ENCODE measurements around the gene MTSS2. TPM values are rescaled to one million over a fixed set of nuclear protein-coding genes. Genes with fewer than 3 reads are reported as not detected.

MTSS2 gene
- total RNA-seq, 2 experiments from 2014 or later, result 4.6 to 4.8 TPM

DNA sequence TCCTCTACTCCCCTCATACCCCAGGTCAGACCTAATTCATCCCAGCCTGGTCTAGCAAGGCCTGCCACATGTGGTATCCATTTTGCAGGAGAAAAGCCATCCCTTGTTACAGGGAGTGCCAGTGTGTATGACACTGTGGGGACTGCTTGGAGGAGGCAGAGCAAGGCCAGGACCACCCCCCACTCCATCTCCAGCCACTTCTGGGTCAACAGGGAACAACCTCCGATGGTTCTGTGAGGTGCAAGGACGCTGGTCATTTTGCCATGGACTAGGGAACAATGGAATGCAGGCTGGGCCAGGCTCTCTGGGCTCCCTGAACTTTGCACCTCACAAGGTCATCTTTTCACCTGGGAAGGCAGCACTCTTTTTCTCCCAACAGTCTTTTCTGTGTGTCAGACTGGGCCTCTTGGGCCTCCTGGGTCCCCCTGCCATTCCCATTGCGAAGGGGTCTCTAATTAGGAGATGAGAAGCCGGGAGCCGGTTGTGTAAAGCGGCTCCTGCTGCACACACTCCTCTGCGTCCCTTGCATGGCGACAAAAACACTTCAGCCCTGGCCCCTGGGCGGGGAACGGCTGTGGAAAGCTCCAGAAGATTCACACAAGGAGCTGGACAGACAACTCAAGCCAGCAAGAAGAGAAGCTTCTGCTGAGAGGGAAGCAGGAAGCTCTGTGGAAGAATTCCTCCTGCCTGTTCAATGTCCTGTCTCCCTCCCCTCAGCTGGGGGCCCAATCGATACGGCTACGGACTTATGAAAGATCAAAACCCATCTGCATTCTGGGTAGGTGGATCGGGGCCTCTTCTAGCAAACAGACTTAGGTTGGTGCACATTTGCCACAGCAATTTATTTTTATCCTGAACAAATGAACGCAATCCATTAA, 38.5 kb upstream of the MTSS2 start:
- Mint-ChIP-seq H3K27ac (no peak overlapping the region), H3K27me3 (no peaks in the 10 kb centered on the region), H3K9me3 (no peaks in the 10 kb centered on the region), H3K4me3 (no peak overlapping the region), H3K36me3 (peaks cover 6% of the 10 kb centered on the region), H3K4me1 (no peaks in the 10 kb centered on the region)
- POLR2A ChIA-PET, result no interaction called here
- no peak for DNase-seq
- no peak for ATAC-seq (ENCODE audit: low read depth)

DNA sequence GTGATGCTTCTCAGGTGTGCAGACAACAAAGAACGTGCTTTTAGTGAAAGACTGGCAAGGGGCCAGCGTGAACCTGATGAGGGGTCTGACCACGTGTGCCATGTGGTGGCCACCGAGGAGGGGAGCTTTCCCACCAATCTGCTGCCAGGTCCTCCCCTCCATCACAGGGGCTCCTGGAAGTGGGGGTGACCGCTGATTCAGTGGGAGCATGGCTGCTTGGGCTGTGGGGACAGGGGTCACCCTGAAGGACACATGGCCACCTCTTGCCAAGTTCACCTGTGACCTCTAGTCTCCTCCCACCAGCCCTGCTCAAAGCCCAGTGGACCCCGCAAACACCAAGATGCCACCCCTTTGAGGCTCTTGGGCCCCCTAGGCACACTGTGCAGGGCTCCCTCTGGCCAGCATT, 37.9 kb upstream of the MTSS2 start:
- Mint-ChIP-seq H3K9me3 (no peaks in the 10 kb centered on the region), H3K4me3 (no peak overlapping the region), H3K4me1 (no peaks in the 10 kb centered on the region), H3K27me3 (no peaks in the 10 kb centered on the region), H3K36me3 (peaks cover 8% of the 10 kb centered on the region), H3K27ac (no peak overlapping the region)
- ATAC-seq (ENCODE audit: low read depth) (no peak), DNase-seq (no peak)
- POLR2A ChIA-PET, result no interaction called here

DNA sequence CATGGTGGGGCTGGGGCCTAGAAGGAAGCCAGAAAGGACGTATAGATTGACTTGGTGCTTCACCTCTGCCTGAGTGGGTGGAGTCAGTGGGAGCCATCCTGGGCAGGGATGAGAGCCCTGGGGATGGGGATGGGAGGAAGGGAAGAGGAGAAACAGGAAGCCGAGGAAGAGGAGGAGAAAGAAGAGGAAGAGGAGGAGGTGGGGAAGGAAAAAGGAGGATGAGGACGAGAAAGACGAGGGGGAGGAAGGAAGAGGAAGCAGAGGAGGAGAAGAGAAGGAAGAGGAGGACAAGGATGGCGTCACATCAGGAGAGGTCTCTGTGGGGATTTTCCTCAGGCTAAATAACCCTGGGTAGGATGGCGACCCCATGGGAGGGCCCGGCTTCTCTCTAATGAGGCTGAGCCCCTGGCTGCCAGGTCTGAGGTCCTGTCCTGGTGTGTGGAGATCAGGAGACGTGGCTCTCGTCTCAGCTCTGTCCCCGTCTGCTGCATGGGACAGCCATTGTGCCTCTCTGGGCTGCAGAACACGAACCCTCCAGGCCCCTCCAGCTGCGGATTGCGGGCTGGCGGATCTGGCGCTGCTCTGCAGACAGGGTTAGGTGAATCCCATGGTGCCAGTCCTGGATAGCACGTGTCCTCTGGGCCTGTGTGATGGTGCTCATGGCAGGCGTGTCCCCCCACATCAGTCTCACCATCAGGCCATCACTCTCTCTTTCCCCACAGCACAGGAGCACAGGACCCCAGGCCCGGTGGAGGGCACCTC, 35.5 kb upstream of the MTSS2 start:
- H3K9me3 Mint-ChIP-seq, result no peaks in the 10 kb centered on the region
- no peak overlapping the region for H3K4me3 Mint-ChIP-seq
- H3K27ac Mint-ChIP-seq, result no peak overlapping the region
- POLR2A ChIA-PET, result no interaction called here
- ATAC-seq (ENCODE audit: low read depth), result no peak
- peaks cover 8% of the 10 kb centered on the region for H3K36me3 Mint-ChIP-seq
- H3K27me3 Mint-ChIP-seq, result no peaks in the 10 kb centered on the region
- DNase-seq, result no peak
- no peaks in the 10 kb centered on the region for H3K4me1 Mint-ChIP-seq

DNA sequence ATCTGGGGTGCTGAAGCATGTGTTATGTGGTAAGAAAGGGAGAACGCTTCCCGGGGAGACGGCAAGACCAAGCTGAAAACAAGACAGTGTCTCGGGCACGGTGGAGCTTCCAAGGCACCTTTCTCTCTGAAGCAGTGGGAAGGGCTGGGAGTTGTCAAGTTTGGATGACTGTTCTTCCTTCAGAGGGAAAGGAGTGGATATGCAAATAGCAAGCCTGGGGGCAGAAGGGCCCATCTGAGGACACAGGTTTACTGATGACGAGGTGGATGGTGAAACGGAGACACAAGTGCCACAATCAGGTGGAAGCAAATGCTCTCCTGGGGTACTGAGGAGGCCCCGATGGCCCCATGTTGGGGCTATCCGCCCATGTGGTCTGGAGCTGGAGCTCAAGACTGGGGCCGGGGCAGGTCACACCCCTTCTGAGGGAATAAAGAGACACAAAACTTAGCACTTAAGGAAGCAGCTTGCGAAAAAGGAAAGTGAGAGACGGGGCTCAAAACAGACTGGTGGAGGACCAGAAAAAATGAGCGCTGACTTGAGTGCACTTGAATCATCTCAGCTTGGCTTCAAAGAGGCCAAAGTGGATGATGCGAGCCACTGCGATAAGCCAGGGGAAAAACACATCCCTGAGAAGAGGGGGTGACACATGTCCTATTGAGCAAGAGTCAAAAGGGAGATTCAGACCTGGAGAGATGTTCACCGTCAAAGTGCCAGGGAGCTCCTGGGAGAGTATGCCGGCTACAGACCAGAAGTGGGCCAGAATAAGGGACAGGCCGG, 34.8 kb upstream of the MTSS2 start:
- Mint-ChIP-seq H3K27me3 (no peaks in the 10 kb centered on the region), H3K4me3 (no peak overlapping the region), H3K36me3 (peaks cover 8% of the 10 kb centered on the region), H3K27ac (no peak overlapping the region), H3K9me3 (no peaks in the 10 kb centered on the region), H3K4me1 (no peaks in the 10 kb centered on the region)
- DNase-seq (no peak), ATAC-seq (ENCODE audit: low read depth) (no peak)
- POLR2A ChIA-PET, result no interaction called here

DNA sequence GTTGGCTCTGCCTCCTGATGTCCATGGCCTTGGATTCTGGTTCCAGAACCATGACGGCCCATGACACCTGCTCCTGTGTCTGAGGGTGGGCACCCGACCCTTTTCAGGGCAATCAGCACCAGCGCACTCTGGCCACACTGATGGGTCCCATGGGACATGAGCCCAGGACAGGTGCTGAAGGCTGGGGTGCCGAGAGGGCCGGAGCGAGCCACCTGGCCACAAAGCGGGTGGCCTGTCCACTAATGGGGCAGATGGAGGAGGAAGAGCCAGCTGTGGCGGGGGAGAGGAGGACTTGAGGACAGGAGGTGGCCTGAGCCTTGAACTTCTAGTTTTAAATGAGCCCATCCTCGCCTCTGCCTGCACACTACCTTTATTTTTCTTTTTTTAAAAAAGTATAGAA, 31.2 kb upstream of the MTSS2 start:
- no peak overlapping the region for H3K4me3 Mint-ChIP-seq
- POLR2A ChIA-PET, result interaction anchor here (0.6 kb wide), 1 partner anchor 270 kb away, joined by 3 read pairs; no protein-coding TSS in a partner anchor
- no peaks in the 10 kb centered on the region for H3K4me1 Mint-ChIP-seq
- H3K27me3 Mint-ChIP-seq, result no peaks in the 10 kb centered on the region
- H3K9me3 Mint-ChIP-seq, result no peaks in the 10 kb centered on the region
- ATAC-seq (ENCODE audit: low read depth) (no peak), DNase-seq (no peak)
- H3K36me3 Mint-ChIP-seq, result peaks cover 8% of the 10 kb centered on the region
- H3K27ac Mint-ChIP-seq, result no peak overlapping the region

DNA sequence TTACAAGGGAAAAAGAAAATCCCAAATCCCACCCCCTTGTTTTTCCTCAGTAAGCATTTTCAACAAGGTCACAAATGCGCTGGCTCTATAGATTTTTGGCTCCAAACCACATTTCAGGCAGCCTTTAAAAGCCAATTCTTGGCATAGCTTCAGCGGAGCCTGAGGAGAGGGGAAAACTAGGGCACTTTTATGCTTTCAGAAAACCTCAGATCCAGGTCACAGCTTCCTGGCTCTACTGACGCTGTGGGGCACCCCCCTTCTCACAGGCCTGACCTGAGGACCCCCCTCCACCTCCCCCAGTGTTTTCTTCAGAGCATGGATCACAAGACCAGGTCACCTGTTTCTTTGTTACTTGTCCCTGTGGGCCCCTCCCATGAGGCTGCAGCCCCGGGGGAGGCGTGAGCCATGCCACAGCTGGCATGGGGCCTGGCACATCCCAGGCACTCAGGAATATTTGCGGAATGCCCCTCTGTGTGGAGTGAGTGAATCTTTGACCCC, 30.1 kb upstream of the MTSS2 start:
- DNase-seq, result no peak
- POLR2A ChIA-PET, result no interaction called here
- Mint-ChIP-seq H3K27ac (no peak overlapping the region), H3K36me3 (peaks cover 4% of the 10 kb centered on the region), H3K4me3 (no peak overlapping the region), H3K9me3 (no peaks in the 10 kb centered on the region), H3K27me3 (no peaks in the 10 kb centered on the region), H3K4me1 (no peaks in the 10 kb centered on the region)
- no peak for ATAC-seq (ENCODE audit: low read depth)

DNA sequence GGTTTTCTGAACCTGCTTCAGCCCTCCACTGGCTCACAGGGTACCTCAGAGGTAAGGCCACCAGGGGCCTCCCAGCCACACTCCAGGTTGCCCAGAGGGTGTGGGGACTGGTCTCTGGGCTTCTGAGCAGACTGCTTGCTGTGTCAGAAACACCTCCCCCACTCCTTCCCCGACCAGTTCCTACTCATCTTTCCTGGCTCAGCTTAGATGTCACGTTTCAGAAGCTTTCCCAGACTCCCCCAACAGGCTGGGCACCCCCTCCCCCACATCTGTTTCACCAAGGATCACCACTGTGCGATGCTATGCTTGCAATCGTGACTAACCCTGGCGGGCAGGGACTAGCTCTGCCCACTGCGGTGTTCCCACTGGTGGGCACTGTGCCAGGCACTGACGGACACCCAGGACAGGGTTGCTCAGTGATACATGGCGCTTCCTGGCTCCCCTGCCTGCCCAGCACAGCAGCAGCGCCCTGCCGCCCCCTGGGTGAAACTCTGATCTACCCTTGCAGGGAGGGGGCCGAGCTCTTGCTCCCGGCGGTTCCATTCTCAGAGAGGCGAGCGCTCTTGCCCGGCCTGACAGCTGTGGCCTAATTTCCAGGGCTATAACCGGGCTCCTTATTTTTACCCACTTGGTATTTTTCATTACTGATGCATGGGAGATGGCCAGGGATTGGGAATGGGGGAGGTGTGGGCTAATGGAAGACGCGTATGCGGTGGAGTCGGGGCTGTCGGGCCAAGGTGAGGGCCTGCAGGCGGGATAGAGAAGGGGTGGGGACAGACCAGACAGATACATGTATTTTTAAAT, 29.4 kb upstream of the MTSS2 start:
- no peak for DNase-seq
- no peaks in the 10 kb centered on the region for H3K4me1 Mint-ChIP-seq
- no peak for ATAC-seq (ENCODE audit: low read depth)
- POLR2A ChIA-PET, result no interaction called here
- no peak overlapping the region for H3K27ac Mint-ChIP-seq
- H3K9me3 Mint-ChIP-seq, result no peaks in the 10 kb centered on the region
- H3K36me3 Mint-ChIP-seq, result peaks cover 4% of the 10 kb centered on the region
- no peaks in the 10 kb centered on the region for H3K27me3 Mint-ChIP-seq
- H3K4me3 Mint-ChIP-seq, result no peak overlapping the region

DNA sequence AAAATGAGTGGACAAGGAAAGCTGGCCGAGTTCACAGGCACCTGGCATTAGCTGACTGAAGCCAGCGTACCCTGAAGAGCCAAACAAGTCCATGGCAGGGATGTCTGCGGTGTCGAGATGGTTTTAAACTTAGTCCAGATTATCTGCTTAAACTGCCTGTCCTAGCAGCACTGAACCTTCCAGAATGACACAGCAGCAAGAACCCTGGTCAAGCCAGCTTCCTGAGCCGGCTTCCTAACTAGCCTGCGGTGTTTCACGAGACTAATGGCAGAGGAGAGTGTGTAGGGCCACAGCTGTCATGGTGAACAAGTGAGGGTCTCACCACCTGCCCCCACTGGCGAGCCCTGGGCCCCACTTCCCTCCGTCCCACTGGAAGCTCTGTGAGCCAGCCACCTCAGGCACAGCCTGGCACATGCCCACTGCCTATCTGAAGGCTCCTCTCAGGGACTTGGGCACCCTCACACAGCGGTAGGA, 28.8 kb upstream of the MTSS2 start:
- POLR2A ChIA-PET, result no interaction called here
- H3K4me3 Mint-ChIP-seq, result no peak overlapping the region
- H3K4me1 Mint-ChIP-seq, result peaks cover 2% of the 10 kb centered on the region
- no peak for ATAC-seq (ENCODE audit: low read depth)
- H3K9me3 Mint-ChIP-seq, result no peaks in the 10 kb centered on the region
- H3K27me3 Mint-ChIP-seq, result no peaks in the 10 kb centered on the region
- no peak overlapping the region for H3K27ac Mint-ChIP-seq
- H3K36me3 Mint-ChIP-seq, result peaks cover 3% of the 10 kb centered on the region
- DNase-seq, result no peak

DNA sequence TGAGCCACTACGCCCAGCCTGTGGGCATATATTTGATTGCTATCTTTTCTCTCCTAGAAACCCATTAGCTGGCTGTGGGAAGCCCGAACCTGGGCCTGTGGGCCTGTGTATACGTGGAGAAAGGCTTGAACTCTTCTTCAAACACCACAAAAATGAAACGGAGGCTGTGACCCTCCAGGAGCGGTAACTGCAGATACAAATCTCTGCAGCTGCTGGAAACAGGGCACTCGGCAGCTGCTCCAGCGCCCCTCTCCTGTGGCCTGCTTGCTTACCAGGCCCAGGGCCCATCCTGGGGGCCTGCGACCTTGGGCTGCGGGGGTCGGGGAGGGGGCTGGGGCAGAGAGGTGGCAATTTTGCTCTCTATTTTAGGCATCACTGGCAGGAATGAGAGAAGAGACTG, 28.0 kb upstream of the MTSS2 start:
- ATAC-seq (ENCODE audit: low read depth) (no peak), DNase-seq (no peak)
- H3K4me1 Mint-ChIP-seq, result peaks cover 2% of the 10 kb centered on the region
- H3K36me3 Mint-ChIP-seq, result no peaks in the 10 kb centered on the region
- H3K4me3 Mint-ChIP-seq, result no peak overlapping the region
- POLR2A ChIA-PET, result no interaction called here
- no peaks in the 10 kb centered on the region for H3K27me3 Mint-ChIP-seq
- H3K27ac Mint-ChIP-seq, result no peak overlapping the region
- no peaks in the 10 kb centered on the region for H3K9me3 Mint-ChIP-seq

DNA sequence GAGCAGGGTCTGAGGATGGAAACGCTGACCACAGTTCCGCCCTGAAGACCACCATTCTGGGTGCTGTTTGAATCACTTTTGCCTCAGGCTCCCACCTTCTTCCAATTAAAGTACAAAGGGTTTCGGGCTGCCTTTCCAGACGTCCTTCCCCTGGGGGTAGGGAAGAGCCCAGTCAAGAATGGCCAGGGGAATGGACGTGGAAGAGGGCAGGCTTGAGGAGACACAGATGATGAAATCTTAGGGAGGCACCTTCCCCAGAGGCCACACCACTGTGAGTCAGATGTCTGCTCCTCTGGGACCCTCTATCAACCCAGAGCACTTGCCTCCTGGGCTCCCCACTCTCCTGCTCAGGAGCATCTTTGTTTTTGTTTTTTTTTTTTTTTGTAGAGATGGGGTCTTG, 27.5 kb upstream of the MTSS2 start:
- POLR2A ChIA-PET, result no interaction called here
- no peaks in the 10 kb centered on the region for H3K36me3 Mint-ChIP-seq
- H3K27ac Mint-ChIP-seq, result no peak overlapping the region
- H3K4me1 Mint-ChIP-seq, result peaks cover 3% of the 10 kb centered on the region
- no peak for DNase-seq
- no peak for ATAC-seq (ENCODE audit: low read depth)
- H3K27me3 Mint-ChIP-seq, result no peaks in the 10 kb centered on the region
- no peak overlapping the region for H3K4me3 Mint-ChIP-seq
- H3K9me3 Mint-ChIP-seq, result no peaks in the 10 kb centered on the region

DNA sequence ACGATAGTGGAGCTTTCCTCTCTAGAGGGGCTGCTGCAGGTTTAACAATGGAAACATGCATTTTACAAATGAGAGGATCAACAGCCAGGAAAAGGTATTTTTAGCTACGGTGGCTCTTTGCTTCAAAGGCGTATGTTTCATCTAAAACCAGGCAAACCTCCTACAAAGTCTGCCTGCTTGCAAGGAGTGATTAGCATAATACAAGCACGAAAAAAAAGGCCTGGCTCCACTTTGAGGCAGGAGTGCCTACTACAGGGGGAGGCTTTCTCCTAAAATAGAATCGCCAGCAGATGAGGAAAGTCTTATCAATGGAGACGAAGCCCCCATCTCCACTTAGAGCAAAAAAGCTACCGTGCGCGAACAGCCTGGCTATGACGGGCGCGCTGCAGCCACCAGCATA, 27.1 kb upstream of the MTSS2 start:
- Mint-ChIP-seq H3K4me1 (peaks cover 3% of the 10 kb centered on the region), H3K36me3 (peaks cover 1% of the 10 kb centered on the region), H3K4me3 (no peak overlapping the region), H3K27ac (no peak overlapping the region), H3K27me3 (no peaks in the 10 kb centered on the region), H3K9me3 (no peaks in the 10 kb centered on the region)
- POLR2A ChIA-PET, result no interaction called here
- DNase-seq, result no peak
- no peak for ATAC-seq (ENCODE audit: low read depth)

DNA sequence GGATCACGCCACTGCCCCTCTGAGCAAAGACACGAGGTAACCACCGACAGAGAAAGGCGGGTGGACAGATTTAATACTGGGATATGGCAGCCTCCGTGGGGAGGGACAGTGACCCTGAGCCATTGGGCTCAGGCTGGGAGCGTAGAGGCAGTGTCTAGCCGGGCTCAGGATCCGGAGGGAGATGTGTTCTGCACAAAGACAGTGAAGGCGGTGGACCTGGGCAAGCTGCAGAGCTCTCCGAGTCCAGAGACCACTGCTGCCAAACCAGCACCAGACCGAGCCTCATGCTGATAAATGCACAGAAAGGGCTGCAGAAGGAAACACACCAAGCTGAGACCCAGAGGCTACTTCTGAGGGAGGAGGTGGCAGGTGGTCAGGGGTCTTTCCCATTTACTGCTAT, 26.5 kb upstream of the MTSS2 start:
- no peak for ATAC-seq (ENCODE audit: low read depth)
- Mint-ChIP-seq H3K4me3 (no peak overlapping the region), H3K27ac (no peak overlapping the region), H3K4me1 (peaks cover 3% of the 10 kb centered on the region), H3K27me3 (no peaks in the 10 kb centered on the region), H3K9me3 (no peaks in the 10 kb centered on the region), H3K36me3 (peaks cover 1% of the 10 kb centered on the region)
- DNase-seq, result no peak
- POLR2A ChIA-PET, result no interaction called here

Measured in activated naive CD8-positive, alpha-beta T cell treated with anti-CD3 and anti-CD28 coated beads, Interleukin-2, amount 10 ng/mL, durations not matched to agents 7 days and 5 days (primary cell).